Fibroblast of skin of scalp (primary cell): ENCODE measurements around the gene POLQ.
"Not testable (repeated sequence)": the region's sequence is repeated elsewhere in the genome, so short reads cannot be mapped to it uniquely, and the experiment has no call there.

ENCODE experiments used
- DNase-seq: peaks from one replicate; pipeline ENCODE4 v3.0.0-alpha.2; 2013

POLQ gene

DNA sequence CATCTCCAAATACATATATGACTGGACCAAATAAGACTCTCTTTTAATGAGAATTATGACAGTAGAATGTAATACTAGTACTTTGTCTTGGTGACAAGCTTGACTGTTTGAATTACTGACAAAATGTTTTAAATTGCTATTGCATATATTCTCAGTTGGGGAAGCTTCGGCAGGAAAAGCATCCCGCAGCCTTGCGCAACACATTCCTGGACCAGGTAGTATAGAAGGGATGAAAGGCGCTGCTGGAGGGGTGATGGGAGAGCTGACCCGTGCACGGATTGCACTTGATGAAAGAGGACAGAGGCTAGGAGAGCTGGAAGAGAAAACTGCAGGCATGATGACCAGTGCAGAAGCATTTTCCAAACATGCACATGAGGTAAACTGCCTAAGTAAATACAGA, 127.6 kb downstream of the POLQ start:
- DNase-seq: no peak

DNA sequence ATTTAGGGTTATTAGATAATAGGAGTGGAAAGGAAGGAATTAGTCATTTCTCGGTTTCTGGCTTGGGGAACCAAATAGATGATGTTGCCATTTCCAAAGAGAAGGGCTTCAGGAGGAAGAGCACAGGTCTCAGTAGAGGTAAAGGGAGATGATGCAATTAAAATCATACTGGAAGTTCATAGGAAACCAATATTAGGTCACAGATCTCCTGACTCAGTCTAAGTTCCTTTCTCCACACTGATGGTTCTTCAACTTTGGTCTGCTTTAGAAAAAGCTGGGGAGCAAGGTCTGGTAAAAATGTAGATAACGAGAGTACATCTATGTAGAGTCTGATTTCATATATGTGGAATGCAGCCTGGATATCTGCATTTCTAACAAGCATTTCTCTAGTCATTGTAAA, 130.9 kb downstream of the POLQ start:
- DNase-seq: no peak

DNA sequence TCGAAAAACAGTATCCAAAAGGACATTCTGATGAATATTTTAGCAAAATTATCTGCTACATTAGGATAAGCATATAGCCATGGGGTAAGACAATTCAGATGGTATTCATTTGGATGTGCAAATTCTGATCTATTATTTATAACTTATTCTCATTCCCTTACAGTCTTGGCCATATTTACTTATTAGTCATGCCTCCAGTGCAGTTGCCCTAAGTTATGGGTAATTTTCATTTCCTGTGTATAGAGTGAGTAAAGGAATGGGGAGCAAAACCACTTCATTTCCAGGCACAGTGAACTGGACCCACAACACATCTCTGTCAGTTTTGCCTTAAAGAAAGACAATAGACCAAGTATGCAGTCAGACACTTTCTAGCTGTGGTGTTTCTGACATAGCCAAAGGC, 134.3 kb downstream of the POLQ start:
- peak; percentile 15 for DNase-seq

DNA sequence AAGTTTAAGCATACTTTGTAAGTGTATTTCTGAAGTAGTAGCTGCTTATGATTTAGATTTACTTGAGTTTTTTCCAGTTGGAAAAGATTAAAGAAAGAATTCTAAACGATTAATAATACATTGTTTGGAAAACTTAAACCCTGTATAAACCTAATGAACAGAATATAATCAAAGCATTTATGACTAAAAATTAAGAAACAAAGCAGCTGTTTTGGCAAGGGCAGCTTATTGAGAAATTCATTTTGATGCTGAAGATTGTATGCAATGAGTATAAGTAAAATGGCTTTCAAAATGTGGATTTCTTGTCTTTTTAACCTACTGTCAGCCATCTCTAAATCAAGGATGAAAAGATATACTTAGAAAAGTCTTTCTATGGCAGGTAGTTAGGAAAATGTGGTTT, 140.2 kb downstream of the POLQ start:
- DNase-seq: no peak

DNA sequence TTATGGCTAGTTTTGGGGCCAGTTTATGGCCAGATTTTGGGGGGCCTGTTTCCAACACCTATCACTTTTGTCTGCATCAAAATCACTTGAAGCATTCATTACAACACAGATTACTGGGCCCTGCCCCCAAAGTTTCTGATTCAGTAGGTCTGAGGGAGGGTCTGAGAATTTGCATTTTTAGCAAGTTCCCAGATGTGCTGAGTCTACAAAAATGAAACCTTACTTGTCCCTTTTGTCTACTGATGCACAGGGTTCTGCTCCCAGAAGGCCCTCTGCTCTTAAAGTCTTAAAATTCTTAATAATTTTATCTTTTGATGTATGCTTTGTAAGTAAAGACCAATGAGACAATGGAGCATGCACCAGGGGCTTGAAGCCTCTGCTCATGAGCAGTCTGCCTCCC, 146.0 kb downstream of the POLQ start:
- DNase-seq: no peak

DNA sequence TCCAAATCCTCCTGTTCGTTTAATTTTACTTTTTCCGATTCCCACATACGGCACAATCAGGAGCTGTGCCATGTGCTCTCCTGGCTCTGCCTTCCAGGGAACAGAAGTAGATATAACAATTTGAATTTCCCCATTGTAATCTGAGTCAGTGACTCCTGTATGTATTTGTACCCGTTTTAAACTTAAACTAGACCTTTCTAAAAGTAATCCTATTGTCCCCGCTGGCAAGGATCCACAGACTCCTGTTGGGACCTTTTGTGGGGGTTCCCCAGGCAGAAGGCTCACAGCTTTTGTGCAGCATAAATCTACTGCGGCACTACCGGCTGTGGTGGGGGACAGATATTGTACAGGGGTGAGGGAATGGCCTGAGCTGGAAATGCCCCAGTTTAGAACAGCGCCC, 147.7 kb downstream of the POLQ start:
- DNase-seq: not testable (repeated sequence)

DNA sequence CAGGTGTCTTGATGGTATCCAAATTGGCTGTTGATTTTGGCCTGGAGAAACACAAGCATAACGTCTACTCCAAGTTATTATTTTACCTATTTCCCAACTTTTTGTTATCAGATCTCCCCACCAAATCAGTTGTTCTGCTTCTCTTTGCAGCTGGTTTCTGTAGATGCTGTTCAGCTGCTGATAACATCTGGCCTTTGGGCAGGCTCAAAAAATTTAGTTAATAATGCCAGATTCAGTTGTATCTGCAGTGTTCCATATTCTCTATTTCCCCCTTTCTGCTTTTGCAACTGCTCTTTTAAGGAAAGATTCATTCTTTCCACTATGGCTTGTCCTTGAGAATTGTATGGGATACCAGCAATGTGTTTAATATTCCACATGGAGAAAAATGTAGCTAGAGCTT, 149.8 kb downstream of the POLQ start:
- not testable (repeated sequence) for DNase-seq

DNA sequence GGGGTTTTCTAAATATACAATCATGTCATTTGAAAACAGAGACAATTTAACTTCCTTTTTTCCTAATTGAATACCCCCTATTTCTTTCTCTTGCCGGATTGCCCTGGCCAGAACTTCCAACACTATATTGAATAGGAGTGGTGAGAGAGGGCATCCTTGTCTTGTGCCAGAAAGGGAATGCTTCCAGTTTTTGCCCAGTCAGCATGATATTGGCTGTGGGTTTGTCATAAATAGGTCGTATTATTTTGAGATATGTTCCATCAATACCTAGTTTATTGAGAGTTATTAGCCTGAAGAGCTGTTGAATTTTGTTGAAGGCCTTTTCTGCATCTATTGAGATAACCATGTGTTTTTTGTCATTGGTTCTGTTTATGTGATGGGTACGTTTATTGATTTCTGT, 157.5 kb downstream of the POLQ start:
- not testable (repeated sequence) for DNase-seq
